Activated T-helper 17 cell treated with anti-CD3 and anti-CD28 coated beads, Interleukin-2, amount 50 U/mL, for 72 hours (primary cell): ENCODE data around the gene RFX2. TPM values are rescaled to one million over a fixed set of nuclear protein-coding genes. Genes with fewer than 3 reads are reported as not detected.
A peak's percentile ranks its signal among the peaks of the same experiment; 100 is the strongest.
"Not testable (repeated sequence)": the region's sequence is repeated elsewhere in the genome, so short reads cannot be mapped to it uniquely, and the experiment has no call there.

Experiments
- ATAC-seq: fragments of 150-1000 bp; cut with Tn5 transposase; replicated peaks from 2 replicates; pipeline ENCODE4 v1.10.0; 2021; ENCODE audit warnings: mild to moderate bottlenecking, moderate library complexity
- H3K27ac Mint-ChIP-seq: one replicate; pipeline ENCODE4 v1.8.0; 2022; ENCODE audit warnings: mixed read lengths
- H3K27me3 Mint-ChIP-seq: one replicate; pipeline ENCODE4 v1.8.0; 2022; ENCODE audit warnings: mixed read lengths
- H3K36me3 Mint-ChIP-seq: one replicate; pipeline ENCODE4 v1.8.0; 2022; ENCODE audit warnings: low read depth, mild to moderate bottlenecking, mixed read lengths
- H3K4me1 Mint-ChIP-seq: one replicate; pipeline ENCODE4 v1.8.0; 2022; ENCODE audit warnings: mixed read lengths
- H3K4me3 Mint-ChIP-seq: one replicate; pipeline ENCODE4 v1.8.0; 2022; ENCODE audit warnings: mild to moderate bottlenecking, mixed read lengths
- H3K9me3 Mint-ChIP-seq: one replicate; pipeline ENCODE4 v1.8.0; 2022; ENCODE audit warnings: mixed read lengths
- total RNA-seq, 2 donors: library from RNA; stranded (reverse); gene quantifications; one replicate each; pipeline ENCODE4 v1.2.3, GENCODE V29; 2022

The RFX2 gene
- total RNA-seq, 2 donors from 2014 or later, result 9.7 to 20.7 TPM

DNA sequence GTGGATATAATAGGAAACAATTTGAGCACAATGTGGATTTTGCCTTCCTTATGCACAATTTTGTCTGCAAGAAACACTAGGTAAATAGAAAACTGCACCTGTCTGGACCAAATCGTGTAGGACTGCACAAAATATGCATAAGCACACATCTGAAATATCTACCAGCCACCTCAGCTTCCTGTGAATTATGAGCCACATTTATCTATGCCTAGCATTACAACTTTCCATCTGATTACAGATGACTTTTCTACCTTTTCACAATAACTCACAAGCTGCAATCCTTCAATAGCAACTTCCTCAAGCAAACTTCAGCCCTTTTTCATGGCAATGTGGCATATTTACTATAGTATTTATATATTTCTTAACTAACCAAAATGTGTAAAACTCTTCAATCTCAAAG is 5.7 kb upstream of the RFX2 start:
- Mint-ChIP-seq H3K36me3 (no peaks in the 10 kb centered on the region), H3K27me3 (peaks cover 3% of the 10 kb centered on the region), H3K4me1 (peaks cover 4% of the 10 kb centered on the region), H3K4me3 (no peak overlapping the region), H3K9me3 (no peaks in the 10 kb centered on the region), H3K27ac (no peak overlapping the region)
- ATAC-seq, result no peak

DNA sequence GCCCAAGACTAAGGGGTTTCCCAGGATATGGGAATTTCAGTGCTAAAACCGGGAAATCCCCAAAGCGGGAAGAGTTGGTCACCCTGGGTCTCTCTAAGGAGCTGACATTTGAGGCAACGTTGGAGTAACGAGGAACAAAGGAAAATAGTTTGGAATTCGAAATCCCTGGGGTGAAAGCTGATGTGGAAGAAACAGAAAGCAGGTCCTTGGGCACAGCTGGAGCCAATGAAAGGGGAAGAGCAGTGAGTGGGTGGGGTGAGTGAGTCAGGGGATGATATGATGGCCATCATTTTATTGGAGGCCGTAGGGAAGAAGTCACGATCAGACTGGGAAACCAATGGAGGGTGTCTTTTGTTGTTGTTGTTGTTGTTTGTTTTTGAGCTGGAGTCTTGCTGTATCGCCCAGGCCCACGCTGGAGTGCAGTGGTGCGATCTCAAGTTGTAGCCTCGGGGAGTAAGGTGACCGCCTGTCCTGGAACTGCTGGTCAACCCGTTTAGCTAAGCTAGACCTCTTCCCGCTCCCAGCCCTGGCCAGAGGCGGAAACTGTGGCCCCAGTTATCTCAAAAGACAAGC is 3.4 kb upstream of the RFX2 start:
- H3K9me3 Mint-ChIP-seq, result no peaks in the 10 kb centered on the region
- H3K36me3 Mint-ChIP-seq, result peaks cover 11% of the 10 kb centered on the region
- H3K27ac Mint-ChIP-seq, result no peak overlapping the region
- no peak overlapping the region for H3K4me3 Mint-ChIP-seq
- no peak for ATAC-seq
- H3K4me1 Mint-ChIP-seq, result peaks cover 14% of the 10 kb centered on the region
- H3K27me3 Mint-ChIP-seq, result no peaks in the 10 kb centered on the region

DNA sequence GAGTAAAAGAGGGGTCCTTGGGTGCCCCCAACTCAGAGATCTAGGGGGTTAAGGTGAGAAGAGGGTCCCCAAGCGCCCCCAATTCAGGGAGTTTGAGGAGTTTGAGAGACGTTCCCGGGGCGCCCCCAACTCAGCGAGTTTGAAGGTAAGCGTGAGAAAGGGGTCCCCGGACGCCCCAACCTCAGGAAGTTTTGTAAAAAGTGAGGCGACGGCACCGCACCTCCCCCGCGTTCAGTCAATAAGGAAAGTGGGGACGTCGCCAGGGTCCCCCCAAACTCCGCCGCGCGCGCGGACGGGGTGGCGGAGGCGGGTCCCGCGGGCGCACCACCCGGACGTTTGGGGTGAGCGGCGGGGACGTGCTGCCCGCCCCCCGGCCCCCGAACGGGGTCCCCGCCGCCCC is 353 bp downstream of the RFX2 start:
- Mint-ChIP-seq H3K4me3 (peak overlapping the region; percentile 94), H3K36me3 (peaks cover 15% of the 10 kb centered on the region), H3K4me1 (peaks cover 23% of the 10 kb centered on the region), H3K27me3 (no peaks in the 10 kb centered on the region), H3K27ac (peak overlapping the region; percentile 99), H3K9me3 (no peaks in the 10 kb centered on the region)
- ATAC-seq, result peak; percentile 0

DNA sequence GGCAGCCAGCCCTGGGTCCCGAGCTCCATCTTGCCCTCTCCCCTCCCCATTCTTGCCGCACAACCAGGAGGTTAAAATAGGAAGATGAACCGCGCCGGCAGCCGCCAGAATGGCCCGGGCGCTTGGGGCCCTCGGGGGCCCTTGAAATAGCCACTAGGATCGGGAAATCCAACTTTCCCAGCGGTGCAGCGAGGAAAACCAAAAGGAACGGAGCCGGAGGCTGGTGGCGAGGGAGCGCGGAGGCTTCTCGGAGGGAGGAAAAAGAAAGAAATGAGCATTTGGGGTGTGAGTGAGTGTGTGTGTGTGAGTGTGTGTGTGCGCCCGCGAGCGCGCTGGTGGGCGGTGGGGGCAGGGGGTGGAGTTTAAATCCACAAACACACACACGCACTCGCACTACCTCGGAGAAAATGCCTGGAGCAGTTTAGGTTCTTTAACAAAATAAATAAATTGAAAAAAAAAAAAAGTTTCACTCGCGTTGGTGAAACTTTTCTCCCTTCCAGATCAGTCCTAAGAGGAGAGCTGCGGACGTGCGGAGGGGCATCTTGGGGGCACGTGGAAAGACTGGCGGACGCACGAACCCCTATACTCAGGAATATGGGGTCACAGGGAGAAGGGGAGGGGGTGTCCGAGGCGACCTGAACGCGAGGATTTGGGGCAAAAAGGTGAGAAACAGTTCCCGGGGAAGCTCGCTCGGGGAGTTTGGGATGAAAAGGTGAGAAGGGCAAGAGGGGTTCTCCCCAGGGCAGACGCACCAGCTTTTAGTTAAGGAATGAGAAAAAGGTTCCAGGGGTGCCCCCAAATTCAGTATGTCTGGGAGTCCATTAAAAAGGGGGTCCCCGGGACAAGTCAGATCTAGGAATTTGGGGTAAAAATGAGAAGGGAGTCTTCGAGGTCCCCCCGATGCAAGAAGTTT is 1.3 kb downstream of the RFX2 start:
- Mint-ChIP-seq H3K27me3 (no peaks in the 10 kb centered on the region), H3K36me3 (peaks cover 15% of the 10 kb centered on the region), H3K4me1 (peaks cover 23% of the 10 kb centered on the region), H3K4me3 (peak overlapping the region; percentile 94), H3K27ac (peak overlapping the region; percentile 99), H3K9me3 (no peaks in the 10 kb centered on the region)
- no peak for ATAC-seq

DNA sequence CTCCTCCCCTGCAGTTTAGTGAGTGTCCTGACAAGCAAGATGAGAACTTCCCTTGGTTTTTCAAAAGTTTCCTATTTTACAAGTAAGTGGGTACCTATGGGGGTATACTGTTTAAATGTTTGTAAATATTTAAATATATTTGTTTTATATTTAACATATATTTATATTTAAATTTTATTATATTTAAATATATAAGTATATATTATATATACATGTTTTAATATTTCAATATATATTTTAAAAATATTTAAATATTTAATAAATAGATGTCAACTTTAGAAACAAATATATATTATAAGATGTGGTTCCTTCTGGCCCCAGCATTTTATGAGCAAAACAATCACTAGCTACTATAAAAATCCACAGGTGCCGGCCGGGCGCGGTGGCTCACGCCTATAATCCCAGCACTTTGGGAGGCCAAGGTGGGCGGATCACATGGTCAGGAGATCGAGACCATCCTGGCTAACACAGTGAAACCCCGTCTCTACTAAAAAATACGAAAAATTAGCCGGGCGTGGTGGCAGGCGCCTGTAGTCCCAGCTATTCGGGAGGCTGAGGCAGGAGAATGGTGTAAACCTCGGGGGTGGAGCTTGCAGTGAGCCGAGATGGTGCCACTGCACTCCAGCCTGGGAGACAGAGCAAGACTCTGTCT is 3.5 kb downstream of the RFX2 start:
- not testable (repeated sequence) for H3K4me3 Mint-ChIP-seq, H3K27me3 Mint-ChIP-seq, H3K9me3 Mint-ChIP-seq

DNA sequence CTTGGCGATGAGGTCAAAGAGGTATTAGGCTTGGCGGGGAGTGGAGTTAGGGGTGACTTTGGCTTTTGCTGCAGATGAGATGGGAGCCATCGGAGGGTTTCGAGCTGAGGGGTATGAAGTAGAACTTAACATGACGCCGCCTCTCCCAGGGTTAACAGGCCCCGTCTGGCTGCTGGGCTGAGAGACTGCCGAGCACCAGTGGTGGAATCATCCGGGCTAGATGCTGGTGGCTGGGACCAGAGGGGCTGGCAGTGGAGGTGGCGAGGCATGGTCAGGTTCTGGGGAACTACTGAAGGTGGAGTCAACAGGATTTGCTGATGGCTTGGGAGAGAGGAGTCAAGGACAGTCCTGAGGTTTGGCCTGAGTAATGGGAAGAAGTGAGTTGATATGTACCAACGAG is 4.9 kb downstream of the RFX2 start:
- no peak overlapping the region for H3K27ac Mint-ChIP-seq
- ATAC-seq, result no peak
- H3K4me3 Mint-ChIP-seq, result no peak overlapping the region
- no peaks in the 10 kb centered on the region for H3K27me3 Mint-ChIP-seq
- H3K9me3 Mint-ChIP-seq, result no peaks in the 10 kb centered on the region
- peaks cover 26% of the 10 kb centered on the region for H3K4me1 Mint-ChIP-seq
- peaks cover 15% of the 10 kb centered on the region for H3K36me3 Mint-ChIP-seq

More for the DNA sequence above, 3.5 kb downstream of the RFX2 start:
- not testable (repeated sequence) for ATAC-seq, H3K27ac Mint-ChIP-seq
- Mint-ChIP-seq H3K36me3 (peaks cover 15% of the 10 kb centered on the region), H3K4me1 (peaks cover 26% of the 10 kb centered on the region)

DNA sequence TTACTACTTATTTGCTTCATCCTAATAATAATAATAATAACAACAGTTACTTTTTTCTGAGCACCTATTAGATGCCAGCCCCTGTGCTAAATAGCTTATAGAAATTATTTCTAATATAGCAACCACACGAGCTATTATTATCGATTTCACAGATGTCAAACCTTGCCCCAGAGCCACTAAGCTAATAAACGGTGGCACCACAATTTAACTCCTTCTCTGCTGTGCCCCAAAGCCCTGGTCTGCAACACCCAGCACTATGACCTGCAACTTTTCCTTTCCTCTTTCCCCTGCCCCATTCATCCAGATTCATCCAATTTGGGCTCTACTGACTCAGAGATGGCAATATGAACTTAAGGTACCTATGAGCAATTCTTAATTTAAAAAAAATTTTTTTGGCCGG is 6.4 kb downstream of the RFX2 start:
- no peaks in the 10 kb centered on the region for H3K27me3 Mint-ChIP-seq
- H3K4me3 Mint-ChIP-seq, result no peak overlapping the region
- peaks cover 6% of the 10 kb centered on the region for H3K36me3 Mint-ChIP-seq
- peaks cover 7% of the 10 kb centered on the region for H3K9me3 Mint-ChIP-seq
- no peak for ATAC-seq
- H3K27ac Mint-ChIP-seq, result no peak overlapping the region
- H3K4me1 Mint-ChIP-seq, result peaks cover 25% of the 10 kb centered on the region

DNA sequence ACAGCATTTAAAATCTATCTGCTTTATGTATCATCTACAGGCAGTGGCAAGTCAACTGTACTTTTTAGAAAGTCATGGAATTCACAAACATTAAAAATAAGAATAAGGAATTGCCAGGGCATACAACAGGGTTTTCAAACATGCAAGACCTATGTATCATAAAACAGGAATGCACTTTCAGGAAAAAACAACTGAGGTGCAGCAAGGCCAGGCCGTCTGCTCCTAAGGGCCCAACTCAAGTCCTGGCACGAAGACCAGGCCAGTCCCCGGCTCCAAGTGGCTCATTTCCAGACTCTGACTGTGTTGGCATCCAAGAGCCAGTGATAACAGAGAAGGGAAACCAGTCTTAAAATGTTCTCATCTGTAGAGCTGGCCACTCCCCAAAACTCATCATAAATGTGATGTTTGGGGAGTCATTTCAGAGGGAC is 7.1 kb downstream of the RFX2 start:
- peaks cover 7% of the 10 kb centered on the region for H3K9me3 Mint-ChIP-seq
- H3K4me1 Mint-ChIP-seq, result peaks cover 18% of the 10 kb centered on the region
- no peak for ATAC-seq
- no peaks in the 10 kb centered on the region for H3K36me3 Mint-ChIP-seq
- H3K27ac Mint-ChIP-seq, result no peak overlapping the region
- H3K27me3 Mint-ChIP-seq, result no peaks in the 10 kb centered on the region
- H3K4me3 Mint-ChIP-seq, result no peak overlapping the region

DNA sequence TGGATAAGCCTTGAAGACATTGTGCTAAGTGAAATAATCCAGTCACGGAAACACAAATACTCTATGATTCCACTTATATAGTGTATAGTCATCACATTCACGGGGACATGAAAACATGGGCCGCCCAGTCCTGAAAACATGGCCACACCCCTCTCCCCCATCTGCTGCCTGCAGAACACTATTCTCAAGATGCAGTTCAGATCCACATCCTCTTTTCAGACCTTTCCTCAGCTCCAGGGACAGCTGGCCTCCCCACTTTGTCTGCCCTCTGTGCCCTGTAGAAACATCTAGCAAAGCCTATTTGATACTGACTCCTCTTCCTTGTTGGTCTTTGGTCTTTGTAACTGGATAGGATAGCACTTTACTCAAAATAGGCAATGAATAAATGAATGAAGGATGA is 8.3 kb downstream of the RFX2 start:
- Mint-ChIP-seq H3K27me3 (no peaks in the 10 kb centered on the region), H3K4me3 (no peak overlapping the region), H3K27ac (no peak overlapping the region), H3K9me3 (peaks cover 7% of the 10 kb centered on the region), H3K36me3 (no peaks in the 10 kb centered on the region), H3K4me1 (peaks cover 14% of the 10 kb centered on the region)
- ATAC-seq, result no peak

DNA sequence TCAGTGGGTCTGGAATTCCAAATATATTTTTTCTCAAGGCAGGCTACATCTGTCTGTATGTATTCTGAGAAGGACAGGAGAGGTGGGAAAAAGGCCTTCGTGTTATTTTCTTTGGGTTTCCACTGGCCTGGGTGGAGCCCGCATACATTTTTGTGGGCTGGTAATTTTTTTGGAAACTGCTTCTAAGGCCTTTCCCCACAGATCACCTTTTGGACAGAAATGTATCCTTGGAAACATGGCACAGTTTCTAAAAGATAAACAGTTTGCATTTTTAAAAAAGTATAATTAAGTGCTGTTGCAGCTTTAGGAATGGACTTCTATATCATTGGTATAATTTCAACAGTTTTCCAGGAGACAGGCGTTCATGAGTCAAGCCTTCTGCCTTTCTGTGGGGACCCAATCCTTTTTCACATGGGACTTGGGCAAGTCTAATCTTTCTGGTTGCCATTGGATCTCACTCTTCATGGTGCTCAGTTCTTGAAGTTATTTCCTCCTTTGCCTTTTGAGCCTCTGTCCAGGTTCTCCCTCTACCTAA is 8.9 kb downstream of the RFX2 start:
- Mint-ChIP-seq H3K9me3 (peaks cover 7% of the 10 kb centered on the region), H3K4me1 (peaks cover 14% of the 10 kb centered on the region), H3K27ac (no peak overlapping the region), H3K36me3 (no peaks in the 10 kb centered on the region), H3K4me3 (peak overlapping the region; percentile 65), H3K27me3 (no peaks in the 10 kb centered on the region)
- ATAC-seq, result no peak

DNA sequence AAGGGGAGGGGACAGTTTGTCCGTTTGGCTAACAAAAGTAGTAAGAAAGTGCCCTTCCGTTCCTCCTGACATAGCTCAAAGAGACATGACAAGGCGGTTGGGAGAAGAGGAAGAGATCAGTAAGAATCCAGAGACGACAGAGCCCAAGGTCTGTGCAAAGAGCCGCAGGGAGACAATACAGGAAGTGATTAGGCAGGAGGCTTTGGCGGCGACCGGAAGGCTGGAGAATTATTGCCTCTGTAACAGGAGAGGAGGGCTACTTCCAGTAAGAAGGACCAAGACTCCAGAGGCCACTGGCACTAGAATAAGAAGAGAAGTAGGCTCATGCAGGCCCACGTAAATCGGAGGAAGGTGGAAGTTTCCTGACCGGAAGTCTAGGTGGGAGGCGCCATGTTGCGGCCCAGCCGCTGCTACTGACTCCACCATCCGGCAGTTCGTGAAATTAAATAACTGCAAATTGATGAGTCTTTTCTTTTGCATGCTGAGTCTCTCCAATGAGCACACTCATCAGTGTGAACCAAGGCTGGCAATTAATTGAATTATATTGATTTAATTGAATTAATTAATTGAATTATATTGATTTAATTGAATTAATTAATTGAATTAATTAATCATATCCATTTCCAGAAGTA is 9.9 kb downstream of the RFX2 start:
- peak; percentile 62 for ATAC-seq
- peak overlapping the region; percentile 86 for H3K27ac Mint-ChIP-seq
- H3K36me3 Mint-ChIP-seq, result no peaks in the 10 kb centered on the region
- peaks cover 14% of the 10 kb centered on the region for H3K4me1 Mint-ChIP-seq
- no peaks in the 10 kb centered on the region for H3K27me3 Mint-ChIP-seq
- peaks cover 7% of the 10 kb centered on the region for H3K9me3 Mint-ChIP-seq
- H3K4me3 Mint-ChIP-seq, result peak overlapping the region; percentile 65

DNA sequence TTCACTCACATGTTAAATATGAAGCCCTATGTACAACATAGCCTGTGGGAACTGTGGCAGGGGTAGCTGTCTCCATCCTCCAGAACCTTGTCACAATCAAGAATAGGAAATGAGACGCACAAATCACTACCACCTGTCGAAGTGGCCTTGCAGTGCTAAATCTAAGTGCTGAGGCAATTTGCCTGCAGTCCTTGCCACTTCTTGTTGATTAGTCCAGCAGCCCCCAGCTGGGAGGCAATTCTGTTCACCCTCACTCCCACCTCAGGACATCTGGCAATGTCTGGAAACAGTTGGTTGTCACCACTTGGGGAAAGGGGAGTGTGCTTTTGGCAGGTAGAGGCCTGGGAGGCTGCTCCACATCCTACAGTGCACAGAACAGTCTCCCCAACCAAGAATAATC is 10.7 kb downstream of the RFX2 start:
- Mint-ChIP-seq H3K4me3 (peak overlapping the region; percentile 65), H3K36me3 (no peaks in the 10 kb centered on the region), H3K4me1 (peaks cover 14% of the 10 kb centered on the region), H3K27ac (peak overlapping the region; percentile 86), H3K9me3 (peaks cover 7% of the 10 kb centered on the region), H3K27me3 (no peaks in the 10 kb centered on the region)
- no peak for ATAC-seq

DNA sequence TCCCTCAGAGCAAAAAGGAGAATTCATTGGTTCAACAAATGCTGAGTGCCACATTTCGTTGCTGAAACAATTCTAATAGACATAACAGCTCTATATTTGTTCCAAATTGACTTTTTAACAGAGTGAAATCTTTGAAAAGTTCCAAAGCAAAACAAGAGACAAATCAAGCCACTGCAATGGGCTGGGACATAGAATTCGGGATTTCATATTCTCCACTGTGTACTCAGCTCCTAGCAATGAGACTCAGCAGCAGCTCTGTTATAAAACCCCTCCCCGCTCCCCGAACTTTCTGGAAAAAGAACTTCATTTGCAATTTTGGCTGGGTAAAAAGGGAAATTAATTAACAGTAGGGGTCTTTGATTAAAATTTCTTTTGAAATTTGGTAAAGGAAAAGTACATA is 11.3 kb downstream of the RFX2 start:
- no peaks in the 10 kb centered on the region for H3K36me3 Mint-ChIP-seq
- no peaks in the 10 kb centered on the region for H3K27me3 Mint-ChIP-seq
- H3K27ac Mint-ChIP-seq, result no peak overlapping the region
- peaks cover 7% of the 10 kb centered on the region for H3K9me3 Mint-ChIP-seq
- H3K4me3 Mint-ChIP-seq, result no peak overlapping the region
- H3K4me1 Mint-ChIP-seq, result peaks cover 14% of the 10 kb centered on the region
- no peak for ATAC-seq

DNA sequence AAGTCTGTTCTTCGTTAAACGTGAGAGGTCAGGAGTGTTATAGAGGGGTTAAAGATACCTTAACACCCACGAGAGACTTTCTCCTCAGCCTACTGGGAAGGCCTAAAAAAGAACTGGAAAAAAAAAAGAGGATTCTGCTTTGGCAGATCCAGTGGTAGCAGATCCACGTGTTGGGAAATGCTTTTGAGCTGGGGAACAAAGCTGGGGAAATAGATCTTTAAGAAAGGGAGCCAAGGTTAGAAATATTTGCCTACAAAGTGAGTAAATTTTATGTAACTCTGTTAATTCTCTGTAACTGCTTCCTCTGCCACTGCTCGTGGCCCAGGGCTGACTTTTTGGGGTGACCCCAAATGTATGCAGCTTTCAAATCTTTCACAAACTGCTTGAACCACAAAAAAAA is 11.7 kb downstream of the RFX2 start:
- peaks cover 7% of the 10 kb centered on the region for H3K9me3 Mint-ChIP-seq
- H3K4me1 Mint-ChIP-seq, result peaks cover 14% of the 10 kb centered on the region
- H3K27me3 Mint-ChIP-seq, result no peaks in the 10 kb centered on the region
- H3K27ac Mint-ChIP-seq, result no peak overlapping the region
- no peaks in the 10 kb centered on the region for H3K36me3 Mint-ChIP-seq
- H3K4me3 Mint-ChIP-seq, result no peak overlapping the region
- ATAC-seq, result no peak
